Loucy (cell line): ENCODE measurements around the gene SLC19A3.

ENCODE experiments used
- EZH2phosphoT487 ChIP-seq: fragments of 200-600 bp; IDR thresholded peaks from 2 replicates; pipeline ENCODE4 v1.6.1; 2018; ENCODE audit warnings: antibody characterized with exemption, mild to moderate bottlenecking, moderate library complexity, borderline replicate concordance
- TF ChIP-seq, protein P1 (sequence below): fragments of 200-600 bp; sonication (generic); conservative IDR thresholded peaks from 2 replicates; pipeline ENCODE4 v1.5.1; 2014; ENCODE audit warnings: mild to moderate bottlenecking, antibody characterized with exemption, low read length

- TF ChIP-seq, protein P1, sequence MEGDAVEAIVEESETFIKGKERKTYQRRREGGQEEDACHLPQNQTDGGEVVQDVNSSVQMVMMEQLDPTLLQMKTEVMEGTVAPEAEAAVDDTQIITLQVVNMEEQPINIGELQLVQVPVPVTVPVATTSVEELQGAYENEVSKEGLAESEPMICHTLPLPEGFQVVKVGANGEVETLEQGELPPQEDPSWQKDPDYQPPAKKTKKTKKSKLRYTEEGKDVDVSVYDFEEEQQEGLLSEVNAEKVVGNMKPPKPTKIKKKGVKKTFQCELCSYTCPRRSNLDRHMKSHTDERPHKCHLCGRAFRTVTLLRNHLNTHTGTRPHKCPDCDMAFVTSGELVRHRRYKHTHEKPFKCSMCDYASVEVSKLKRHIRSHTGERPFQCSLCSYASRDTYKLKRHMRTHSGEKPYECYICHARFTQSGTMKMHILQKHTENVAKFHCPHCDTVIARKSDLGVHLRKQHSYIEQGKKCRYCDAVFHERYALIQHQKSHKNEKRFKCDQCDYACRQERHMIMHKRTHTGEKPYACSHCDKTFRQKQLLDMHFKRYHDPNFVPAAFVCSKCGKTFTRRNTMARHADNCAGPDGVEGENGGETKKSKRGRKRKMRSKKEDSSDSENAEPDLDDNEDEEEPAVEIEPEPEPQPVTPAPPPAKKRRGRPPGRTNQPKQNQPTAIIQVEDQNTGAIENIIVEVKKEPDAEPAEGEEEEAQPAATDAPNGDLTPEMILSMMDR: no peak
- no peak for TF ChIP-seq EZH2phosphoT487
Measured at GRCh38 chr2:227661827-227662226, 56.0 kb downstream of the SLC19A3 start.
